SU-DHL-6 (cell line): Measurements from ENCODE around the gene PRPF8.

Experiments used
- EZH2phosphoT487 ChIP-seq: fragments of 200-600 bp; sonication (generic), shearing (Covaris generic); conservative IDR thresholded peaks from 2 replicates; pipeline ENCODE4 v1.6.1; 2018; ENCODE audit warnings: mild to moderate bottlenecking, antibody characterized with exemption, low read length, moderate library complexity, mixed read lengths
- TF ChIP-seq, protein P1 (sequence below): fragments of 200-600 bp; sonication (generic); IDR thresholded peaks from one replicate; pipeline ENCODE4 v1.5.1; 2017; ENCODE audit warnings: antibody characterized with exemption, mild to moderate bottlenecking, low read length, moderate library complexity; ENCODE audit not compliant: insufficient read depth, poor library complexity, severe bottlenecking

DNA sequence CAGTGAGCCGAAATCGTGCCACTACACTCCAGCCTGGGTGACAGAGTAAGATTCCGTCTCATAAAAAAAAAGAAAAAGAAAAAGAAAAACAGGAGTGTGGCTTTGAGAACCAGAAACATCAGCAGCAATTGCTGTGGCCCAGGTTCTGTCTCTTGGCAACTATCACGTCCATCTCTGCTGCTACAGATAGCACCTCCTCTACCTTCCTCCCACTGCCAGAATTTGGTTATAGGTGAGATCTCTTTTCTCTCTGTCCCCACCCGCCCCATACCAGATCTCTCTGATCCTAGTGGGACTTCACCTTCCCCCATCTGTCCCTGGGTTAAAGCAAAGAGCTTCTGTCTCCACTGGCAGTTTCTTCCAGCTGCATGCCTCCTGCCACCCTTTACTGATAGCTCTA, 22.4 kb upstream of the PRPF8 start:
- TF ChIP-seq, protein P1, sequence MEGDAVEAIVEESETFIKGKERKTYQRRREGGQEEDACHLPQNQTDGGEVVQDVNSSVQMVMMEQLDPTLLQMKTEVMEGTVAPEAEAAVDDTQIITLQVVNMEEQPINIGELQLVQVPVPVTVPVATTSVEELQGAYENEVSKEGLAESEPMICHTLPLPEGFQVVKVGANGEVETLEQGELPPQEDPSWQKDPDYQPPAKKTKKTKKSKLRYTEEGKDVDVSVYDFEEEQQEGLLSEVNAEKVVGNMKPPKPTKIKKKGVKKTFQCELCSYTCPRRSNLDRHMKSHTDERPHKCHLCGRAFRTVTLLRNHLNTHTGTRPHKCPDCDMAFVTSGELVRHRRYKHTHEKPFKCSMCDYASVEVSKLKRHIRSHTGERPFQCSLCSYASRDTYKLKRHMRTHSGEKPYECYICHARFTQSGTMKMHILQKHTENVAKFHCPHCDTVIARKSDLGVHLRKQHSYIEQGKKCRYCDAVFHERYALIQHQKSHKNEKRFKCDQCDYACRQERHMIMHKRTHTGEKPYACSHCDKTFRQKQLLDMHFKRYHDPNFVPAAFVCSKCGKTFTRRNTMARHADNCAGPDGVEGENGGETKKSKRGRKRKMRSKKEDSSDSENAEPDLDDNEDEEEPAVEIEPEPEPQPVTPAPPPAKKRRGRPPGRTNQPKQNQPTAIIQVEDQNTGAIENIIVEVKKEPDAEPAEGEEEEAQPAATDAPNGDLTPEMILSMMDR = no peak
- no peak for TF ChIP-seq EZH2phosphoT487
